Subcutaneous adipose tissue (tissue), 4 donors: ENCODE measurements around the gene KIAA2012. TPM values are rescaled to one million over a fixed set of nuclear protein-coding genes. Genes with fewer than 3 reads are reported as not detected.

Experiments
- total RNA-seq, 4 donors: library from RNA; depleted of rRNA; stranded (reverse); fragments of >200 nt; gene quantifications; one replicate each; pipeline ENCODE4 v1.1.0, GENCODE V29; 2016
- TF ChIP-seq, protein P1 (sequence below): fragments of 450-650 bp; IDR thresholded peaks from one replicate; pipeline ENCODE4 v1.5.1; 2016; ENCODE audit warnings: low read depth, mild to moderate bottlenecking, control low read depth, antibody characterized with exemption, moderate library complexity

The KIAA2012 gene
- total RNA-seq, 4 donors from 2014 or later = not detected

DNA sequence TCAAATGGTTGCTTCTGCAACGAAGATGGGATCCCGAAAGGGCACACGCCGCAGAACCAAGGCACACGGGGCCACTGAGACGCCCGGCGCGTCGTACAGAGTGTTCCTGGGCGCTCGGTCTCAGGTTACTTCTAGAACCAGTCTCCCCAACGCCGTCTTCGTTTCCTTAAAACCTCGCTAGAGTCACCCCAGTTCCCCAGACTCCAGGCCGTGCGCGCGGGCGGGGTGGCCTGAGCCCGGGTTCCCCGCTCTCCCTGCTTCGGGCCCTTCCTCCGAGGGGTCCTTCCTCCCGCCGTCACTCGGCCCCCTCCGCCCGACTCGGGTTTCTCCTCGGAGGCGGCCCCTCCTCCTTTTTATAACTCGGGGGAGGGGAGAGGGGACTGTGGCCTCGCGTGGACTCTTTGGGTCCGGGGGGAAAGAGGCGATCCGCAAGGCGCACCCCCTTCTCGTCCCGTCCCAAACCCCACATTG, 40.2 kb upstream of the KIAA2012 start:
- TF ChIP-seq, protein P1, sequence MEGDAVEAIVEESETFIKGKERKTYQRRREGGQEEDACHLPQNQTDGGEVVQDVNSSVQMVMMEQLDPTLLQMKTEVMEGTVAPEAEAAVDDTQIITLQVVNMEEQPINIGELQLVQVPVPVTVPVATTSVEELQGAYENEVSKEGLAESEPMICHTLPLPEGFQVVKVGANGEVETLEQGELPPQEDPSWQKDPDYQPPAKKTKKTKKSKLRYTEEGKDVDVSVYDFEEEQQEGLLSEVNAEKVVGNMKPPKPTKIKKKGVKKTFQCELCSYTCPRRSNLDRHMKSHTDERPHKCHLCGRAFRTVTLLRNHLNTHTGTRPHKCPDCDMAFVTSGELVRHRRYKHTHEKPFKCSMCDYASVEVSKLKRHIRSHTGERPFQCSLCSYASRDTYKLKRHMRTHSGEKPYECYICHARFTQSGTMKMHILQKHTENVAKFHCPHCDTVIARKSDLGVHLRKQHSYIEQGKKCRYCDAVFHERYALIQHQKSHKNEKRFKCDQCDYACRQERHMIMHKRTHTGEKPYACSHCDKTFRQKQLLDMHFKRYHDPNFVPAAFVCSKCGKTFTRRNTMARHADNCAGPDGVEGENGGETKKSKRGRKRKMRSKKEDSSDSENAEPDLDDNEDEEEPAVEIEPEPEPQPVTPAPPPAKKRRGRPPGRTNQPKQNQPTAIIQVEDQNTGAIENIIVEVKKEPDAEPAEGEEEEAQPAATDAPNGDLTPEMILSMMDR = no peak

DNA sequence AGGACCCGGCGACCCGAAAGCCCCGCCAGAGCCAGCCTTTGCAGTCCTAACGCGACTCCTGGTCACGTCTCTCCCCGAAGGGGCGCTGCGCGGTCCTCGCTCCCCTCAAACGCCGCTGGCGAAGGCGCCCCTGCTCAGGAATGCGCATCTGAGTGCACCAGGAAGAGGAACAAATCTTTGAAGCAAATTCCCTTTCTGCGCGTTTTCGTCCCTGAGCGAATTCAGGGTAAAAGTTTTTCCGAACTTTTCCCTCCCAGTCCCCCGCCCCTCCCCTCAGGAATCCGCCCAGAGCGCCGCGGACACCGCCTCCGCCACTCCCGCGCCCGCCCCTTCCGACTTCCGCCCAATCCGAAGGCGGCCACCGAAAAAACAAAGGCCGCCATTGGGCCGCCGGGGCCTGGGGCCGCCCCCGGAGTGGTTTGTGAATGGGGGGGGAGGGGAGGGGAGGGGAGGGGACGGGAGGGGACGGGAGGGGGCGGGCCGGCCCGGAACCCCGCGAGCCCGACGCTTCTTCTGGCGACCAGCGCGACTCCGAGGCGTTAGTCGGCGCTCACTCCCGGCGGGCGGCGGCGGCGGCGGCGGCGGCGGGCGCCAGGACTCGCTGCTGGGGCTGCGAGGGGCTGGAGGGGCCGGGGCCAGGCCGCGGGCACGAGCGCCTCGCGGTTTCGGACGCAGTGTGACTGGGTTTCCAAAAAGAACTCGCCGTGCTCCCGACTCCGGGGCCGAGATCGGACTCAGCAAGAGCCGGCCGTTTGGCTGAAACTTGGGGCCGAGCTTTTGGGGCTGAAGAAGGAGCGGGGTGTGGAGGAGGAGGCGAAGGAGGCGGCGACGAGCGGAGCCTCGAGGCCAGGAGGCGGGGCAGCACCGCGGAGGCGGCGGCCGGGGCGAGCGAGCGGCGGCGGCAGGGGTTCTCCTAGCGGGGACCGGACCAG, 39.5 kb upstream of the KIAA2012 start, which contains the start of gene FZD7:
FZD7 (plus strand) TSS at position 539 of the 932 bp plus-strand sequence. CDS start 793 bp downstream, outside the sequence.
- TF ChIP-seq, protein P1 = no peak

- TF ChIP-seq, protein P1 = no peak
These were observed 38.6 kb upstream of the KIAA2012 start for GRCh38 chr2:202034249-202035088.

DNA sequence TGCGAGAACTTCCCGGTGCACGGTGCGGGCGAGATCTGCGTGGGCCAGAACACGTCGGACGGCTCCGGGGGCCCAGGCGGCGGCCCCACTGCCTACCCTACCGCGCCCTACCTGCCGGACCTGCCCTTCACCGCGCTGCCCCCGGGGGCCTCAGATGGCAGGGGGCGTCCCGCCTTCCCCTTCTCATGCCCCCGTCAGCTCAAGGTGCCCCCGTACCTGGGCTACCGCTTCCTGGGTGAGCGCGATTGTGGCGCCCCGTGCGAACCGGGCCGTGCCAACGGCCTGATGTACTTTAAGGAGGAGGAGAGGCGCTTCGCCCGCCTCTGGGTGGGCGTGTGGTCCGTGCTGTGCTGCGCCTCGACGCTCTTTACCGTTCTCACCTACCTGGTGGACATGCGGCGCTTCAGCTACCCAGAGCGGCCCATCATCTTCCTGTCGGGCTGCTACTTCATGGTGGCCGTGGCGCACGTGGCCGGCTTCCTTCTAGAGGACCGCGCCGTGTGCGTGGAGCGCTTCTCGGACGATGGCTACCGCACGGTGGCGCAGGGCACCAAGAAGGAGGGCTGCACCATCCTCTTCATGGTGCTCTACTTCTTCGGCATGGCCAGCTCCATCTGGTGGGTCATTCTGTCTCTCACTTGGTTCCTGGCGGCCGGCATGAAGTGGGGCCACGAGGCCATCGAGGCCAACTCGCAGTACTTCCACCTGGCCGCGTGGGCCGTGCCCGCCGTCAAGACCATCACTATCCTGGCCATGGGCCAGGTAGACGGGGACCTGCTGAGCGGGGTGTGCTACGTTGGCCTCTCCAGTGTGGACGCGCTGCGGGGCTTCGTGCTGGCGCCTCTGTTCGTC, 37.7 kb upstream of the KIAA2012 start:
- TF ChIP-seq, protein P1 = no peak

DNA sequence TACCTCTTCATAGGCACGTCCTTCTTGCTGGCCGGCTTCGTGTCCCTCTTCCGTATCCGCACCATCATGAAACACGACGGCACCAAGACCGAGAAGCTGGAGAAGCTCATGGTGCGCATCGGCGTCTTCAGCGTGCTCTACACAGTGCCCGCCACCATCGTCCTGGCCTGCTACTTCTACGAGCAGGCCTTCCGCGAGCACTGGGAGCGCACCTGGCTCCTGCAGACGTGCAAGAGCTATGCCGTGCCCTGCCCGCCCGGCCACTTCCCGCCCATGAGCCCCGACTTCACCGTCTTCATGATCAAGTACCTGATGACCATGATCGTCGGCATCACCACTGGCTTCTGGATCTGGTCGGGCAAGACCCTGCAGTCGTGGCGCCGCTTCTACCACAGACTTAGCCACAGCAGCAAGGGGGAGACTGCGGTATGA, 37.1 kb upstream of the KIAA2012 start:
- TF ChIP-seq, protein P1 = no peak

DNA sequence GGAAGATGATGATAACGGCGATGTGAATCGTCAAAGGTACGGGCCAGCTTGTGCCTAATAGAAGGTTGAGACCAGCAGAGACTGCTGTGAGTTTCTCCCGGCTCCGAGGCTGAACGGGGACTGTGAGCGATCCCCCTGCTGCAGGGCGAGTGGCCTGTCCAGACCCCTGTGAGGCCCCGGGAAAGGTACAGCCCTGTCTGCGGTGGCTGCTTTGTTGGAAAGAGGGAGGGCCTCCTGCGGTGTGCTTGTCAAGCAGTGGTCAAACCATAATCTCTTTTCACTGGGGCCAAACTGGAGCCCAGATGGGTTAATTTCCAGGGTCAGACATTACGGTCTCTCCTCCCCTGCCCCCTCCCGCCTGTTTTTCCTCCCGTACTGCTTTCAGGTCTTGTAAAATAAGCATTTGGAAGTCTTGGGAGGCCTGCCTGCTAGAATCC, 36.4 kb upstream of the KIAA2012 start:
- TF ChIP-seq, protein P1 = no peak
